Measurements from ENCODE around the gene REEP3. TPM values are rescaled to one million over a fixed set of nuclear protein-coding genes. Genes with fewer than 3 reads are reported as not detected.
"Not testable (repeated sequence)": the region's sequence is repeated elsewhere in the genome, so short reads cannot be mapped to it uniquely, and the experiment has no call there.

REEP3 gene
- total RNA-seq, 6 experiments from 2014 or later: 66.0 to 83.2 (median 75.6) TPM

- no peaks in the 10 kb centered on the region for H3K9me3 Mint-ChIP-seq
- no peak overlapping the region for H3K27ac Mint-ChIP-seq
- H3K4me1 Mint-ChIP-seq (ENCODE audit: low read depth): peaks cover 35% of the 10 kb centered on the region
- TF ChIP-seq, protein P1, sequence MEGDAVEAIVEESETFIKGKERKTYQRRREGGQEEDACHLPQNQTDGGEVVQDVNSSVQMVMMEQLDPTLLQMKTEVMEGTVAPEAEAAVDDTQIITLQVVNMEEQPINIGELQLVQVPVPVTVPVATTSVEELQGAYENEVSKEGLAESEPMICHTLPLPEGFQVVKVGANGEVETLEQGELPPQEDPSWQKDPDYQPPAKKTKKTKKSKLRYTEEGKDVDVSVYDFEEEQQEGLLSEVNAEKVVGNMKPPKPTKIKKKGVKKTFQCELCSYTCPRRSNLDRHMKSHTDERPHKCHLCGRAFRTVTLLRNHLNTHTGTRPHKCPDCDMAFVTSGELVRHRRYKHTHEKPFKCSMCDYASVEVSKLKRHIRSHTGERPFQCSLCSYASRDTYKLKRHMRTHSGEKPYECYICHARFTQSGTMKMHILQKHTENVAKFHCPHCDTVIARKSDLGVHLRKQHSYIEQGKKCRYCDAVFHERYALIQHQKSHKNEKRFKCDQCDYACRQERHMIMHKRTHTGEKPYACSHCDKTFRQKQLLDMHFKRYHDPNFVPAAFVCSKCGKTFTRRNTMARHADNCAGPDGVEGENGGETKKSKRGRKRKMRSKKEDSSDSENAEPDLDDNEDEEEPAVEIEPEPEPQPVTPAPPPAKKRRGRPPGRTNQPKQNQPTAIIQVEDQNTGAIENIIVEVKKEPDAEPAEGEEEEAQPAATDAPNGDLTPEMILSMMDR (IDR thresholded peaks at IDR 0.05): no peak
- no peaks in the 10 kb centered on the region for H3K27me3 Mint-ChIP-seq (ENCODE audit: insufficient read depth)
- no peak overlapping the region for H3K4me3 Mint-ChIP-seq
- peaks cover 7% of the 10 kb centered on the region; the same call in 1 of the 2 replicates for H3K36me3 Mint-ChIP-seq (ENCODE audit: low read depth)
- no peak for DNase-seq
Measured at GRCh38 chr10:63558132-63558784, 37.1 kb downstream of the REEP3 start.

DNA sequence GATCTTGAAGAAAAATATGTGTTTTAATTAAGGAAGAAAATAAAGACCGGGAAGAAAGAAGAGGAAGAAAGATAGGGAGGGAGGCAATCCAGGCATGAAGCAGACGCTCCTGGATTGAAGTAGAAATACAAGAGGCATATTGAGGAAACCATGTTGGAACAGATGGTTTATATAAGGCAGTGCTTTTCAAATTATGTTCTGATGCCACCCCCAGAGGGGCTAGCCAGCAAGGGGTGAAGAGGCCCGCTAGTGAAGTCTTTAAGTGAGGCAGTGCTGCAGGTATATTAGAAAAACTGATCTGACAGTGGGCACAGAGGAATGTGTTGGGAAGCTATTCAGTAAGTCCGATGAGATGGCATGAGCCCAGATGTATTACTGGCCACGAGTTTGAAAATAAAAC is 40.1 kb downstream of the REEP3 start:
- Mint-ChIP-seq H3K9me3 (no peaks in the 10 kb centered on the region), H3K4me3 (no peak overlapping the region), H3K36me3 (ENCODE audit: low read depth) (no peaks in the 10 kb centered on the region), H3K27ac (no peak overlapping the region), H3K4me1 (ENCODE audit: low read depth) (peaks cover 10% of the 10 kb centered on the region; the same call in 1 of the 2 replicates), H3K27me3 (ENCODE audit: insufficient read depth) (no peaks in the 10 kb centered on the region)
- TF ChIP-seq, protein P1 (IDR thresholded peaks at IDR 0.05): no peak
- no peak for DNase-seq

- Mint-ChIP-seq H3K27ac (no peak overlapping the region), H3K36me3 (ENCODE audit: low read depth) (no peaks in the 10 kb centered on the region), H3K9me3 (no peaks in the 10 kb centered on the region), H3K4me3 (no peak overlapping the region), H3K27me3 (ENCODE audit: insufficient read depth) (no peaks in the 10 kb centered on the region), H3K4me1 (ENCODE audit: low read depth) (0 out of 2 replicates have a peak, but pooled peaks cover 6% of the 10 kb centered on the region)
- DNase-seq: no peak
- TF ChIP-seq, protein P1 (IDR thresholded peaks at IDR 0.05): no peak
Measured at GRCh38 chr10:63562391-63562790, 41.2 kb downstream of the REEP3 start.

GRCh38 chr10:63562857-63563256 is 41.7 kb downstream of the REEP3 start:
- Mint-ChIP-seq H3K9me3 (no peaks in the 10 kb centered on the region), H3K4me1 (ENCODE audit: low read depth) (0 out of 2 replicates have a peak, but pooled peaks cover 6% of the 10 kb centered on the region), H3K4me3 (no peak overlapping the region), H3K36me3 (ENCODE audit: low read depth) (no peaks in the 10 kb centered on the region), H3K27me3 (ENCODE audit: insufficient read depth) (no peaks in the 10 kb centered on the region), H3K27ac (no peak overlapping the region)
- TF ChIP-seq, protein P1 (IDR thresholded peaks at IDR 0.05): no peak
- no peak for DNase-seq

DNA sequence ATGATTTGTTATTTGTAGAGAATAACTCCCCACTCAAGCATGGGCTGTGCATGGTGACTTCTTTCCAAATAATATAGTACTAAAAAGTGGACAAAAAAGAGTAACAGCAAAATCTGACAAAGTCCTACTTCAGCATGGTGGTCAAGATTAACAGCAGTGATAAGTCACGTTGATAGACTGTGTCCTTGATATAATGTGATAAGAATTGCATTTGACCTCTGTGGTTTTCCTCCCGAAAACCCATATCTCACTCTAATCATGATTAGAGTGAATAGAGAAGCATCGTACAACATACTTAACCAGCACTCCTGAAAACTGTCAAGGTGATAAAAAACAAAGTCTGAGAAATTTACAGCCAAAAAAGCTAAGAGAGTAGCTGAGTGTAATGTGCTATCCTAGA is 42.4 kb downstream of the REEP3 start:
- no peak overlapping the region for H3K27ac Mint-ChIP-seq

DNA sequence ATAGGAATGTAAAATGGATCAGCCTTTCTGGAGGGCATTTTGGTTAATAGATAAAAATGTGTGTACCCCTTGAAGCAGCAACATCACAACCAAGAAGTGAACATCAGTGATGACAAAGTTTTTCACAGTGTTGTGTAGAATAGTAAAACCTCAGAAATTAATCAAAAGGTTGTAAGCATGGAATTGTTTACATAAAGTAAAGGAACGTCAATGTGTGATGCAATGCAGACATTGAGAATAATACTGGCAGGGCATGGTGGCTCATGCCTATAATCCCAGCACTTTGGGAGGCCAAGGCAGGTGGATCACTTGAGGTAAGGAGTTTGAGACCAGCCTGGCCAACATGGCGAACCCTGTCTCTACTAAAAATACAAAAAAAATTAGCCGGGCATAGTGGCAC is 43.5 kb downstream of the REEP3 start:
- not testable (repeated sequence) for DNase-seq; H3K9me3 Mint-ChIP-seq; H3K27me3 Mint-ChIP-seq (ENCODE audit: insufficient read depth); H3K36me3 Mint-ChIP-seq (ENCODE audit: low read depth); H3K4me1 Mint-ChIP-seq (ENCODE audit: low read depth); H3K27ac Mint-ChIP-seq; H3K4me3 Mint-ChIP-seq

More for the DNA sequence above, 42.4 kb downstream of the REEP3 start:
- no peaks in the 10 kb centered on the region for H3K36me3 Mint-ChIP-seq (ENCODE audit: low read depth)
- no peak overlapping the region for H3K4me3 Mint-ChIP-seq
- DNase-seq: no peak
- H3K27me3 Mint-ChIP-seq (ENCODE audit: insufficient read depth): peaks cover 2% of the 10 kb centered on the region; the same call in 1 of the 2 replicates
- TF ChIP-seq, protein P1 (IDR thresholded peaks at IDR 0.05): no peak
- H3K4me1 Mint-ChIP-seq (ENCODE audit: low read depth): 0 out of 2 replicates have a peak, but pooled peaks cover 4% of the 10 kb centered on the region
- no peaks in the 10 kb centered on the region for H3K9me3 Mint-ChIP-seq

Data from HFFc6 (cell line).